SK-N-SH treated with all-trans-retinoic acid at 6 μM for 48 hours (cell line): Measurements from ENCODE around the gene LIMS4.
"Not testable (repeated sequence)": the region's sequence is repeated elsewhere in the genome, so short reads cannot be mapped to it uniquely, and the experiment has no call there.

Experiments
- ARNTL ChIP-seq: fragments of 450-650 bp; formaldehyde crosslinking; IDR thresholded peaks from 2 replicates; pipeline ENCODE4 v1.5.0; 2020; ENCODE audit warnings: low read depth, mild to moderate bottlenecking, moderate library complexity, borderline replicate concordance
- CSRNP3 ChIP-seq: fragments of 250-450 bp; sonication (Bioruptor Pico); IDR thresholded peaks from 2 replicates; pipeline ENCODE4 v1.5.1; 2021; ENCODE audit warnings: mild to moderate bottlenecking, moderate library complexity
- TCF4 ChIP-seq: fragments of 250-450 bp; sonication (Bioruptor Pico); IDR thresholded peaks from 2 replicates; pipeline ENCODE4 v1.8.0; 2021; ENCODE audit warnings: mild to moderate bottlenecking, moderate library complexity, borderline replicate concordance
- ZFP3 ChIP-seq: fragments of 250-450 bp; sonication (Bioruptor Pico); IDR thresholded peaks from 2 replicates; pipeline ENCODE4 v1.5.0; 2020; ENCODE audit warnings: mild to moderate bottlenecking, moderate library complexity
- ZFP30 ChIP-seq: fragments of 450-650 bp; formaldehyde crosslinking; IDR thresholded peaks from 2 replicates; pipeline ENCODE4 v1.5.0; 2022; ENCODE audit warnings: mild to moderate bottlenecking, moderate library complexity
- TF ChIP-seq, protein P1 (sequence below): fragments of 250-450 bp; sonication (Bioruptor Pico); IDR thresholded peaks from 2 replicates; pipeline ENCODE4 v1.8.0; 2020; ENCODE audit warnings: mild to moderate bottlenecking, moderate library complexity, borderline replicate concordance

DNA sequence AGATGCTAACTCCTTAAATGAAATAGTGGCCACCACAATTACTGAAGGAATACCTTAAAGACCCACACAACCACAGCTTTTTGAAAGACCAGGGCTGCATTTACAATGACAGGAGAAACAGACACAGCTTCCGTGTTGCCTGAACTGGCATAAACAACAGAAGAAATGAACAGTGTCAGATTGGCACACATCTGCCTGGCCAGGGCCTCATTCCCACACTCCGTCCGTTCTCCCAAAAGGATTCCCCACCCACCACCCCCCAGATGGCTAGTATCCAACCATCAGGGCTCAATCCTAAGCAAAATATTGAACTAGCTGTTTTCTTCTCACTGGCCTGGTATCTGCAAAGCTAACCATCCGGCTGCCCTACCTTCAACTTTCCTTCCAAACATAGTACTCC, 7.5 kb upstream of the LIMS4 start:
- TF ChIP-seq CSRNP3; ZFP3 (CRISPR knock-in tag); TCF4 (CRISPR knock-in tag); ZFP30; ARNTL (CRISPR knock-in tag): not testable (repeated sequence)
- TF ChIP-seq, protein P1, sequence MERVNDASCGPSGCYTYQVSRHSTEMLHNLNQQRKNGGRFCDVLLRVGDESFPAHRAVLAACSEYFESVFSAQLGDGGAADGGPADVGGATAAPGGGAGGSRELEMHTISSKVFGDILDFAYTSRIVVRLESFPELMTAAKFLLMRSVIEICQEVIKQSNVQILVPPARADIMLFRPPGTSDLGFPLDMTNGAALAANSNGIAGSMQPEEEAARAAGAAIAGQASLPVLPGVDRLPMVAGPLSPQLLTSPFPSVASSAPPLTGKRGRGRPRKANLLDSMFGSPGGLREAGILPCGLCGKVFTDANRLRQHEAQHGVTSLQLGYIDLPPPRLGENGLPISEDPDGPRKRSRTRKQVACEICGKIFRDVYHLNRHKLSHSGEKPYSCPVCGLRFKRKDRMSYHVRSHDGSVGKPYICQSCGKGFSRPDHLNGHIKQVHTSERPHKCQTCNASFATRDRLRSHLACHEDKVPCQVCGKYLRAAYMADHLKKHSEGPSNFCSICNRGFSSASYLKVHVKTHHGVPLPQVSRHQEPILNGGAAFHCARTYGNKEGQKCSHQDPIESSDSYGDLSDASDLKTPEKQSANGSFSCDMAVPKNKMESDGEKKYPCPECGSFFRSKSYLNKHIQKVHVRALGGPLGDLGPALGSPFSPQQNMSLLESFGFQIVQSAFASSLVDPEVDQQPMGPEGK = not testable (repeated sequence)
